ENCODE data around the gene FTHL17. TPM values are rescaled to one million over a fixed set of nuclear protein-coding genes. Genes with fewer than 3 reads are reported as not detected.

Gene FTHL17
- not detected in 2 replicates for total RNA-seq
- long read RNA-seq: 0 reads

GRCh38 chrX:31071725-31072124 is at the start of gene FTHL17:
FTHL17 (minus strand) TSS chrX:31072041; CDS start chrX:31071953, 88 bp downstream.
- DNase-seq (ENCODE audit: low spot score, unreplicated experiment): no peak
- peaks cover 2% of the 10 kb centered on the region for H3K4me1 Mint-ChIP-seq (ENCODE audit: low read depth)
- TF ChIP-seq, protein P1, sequence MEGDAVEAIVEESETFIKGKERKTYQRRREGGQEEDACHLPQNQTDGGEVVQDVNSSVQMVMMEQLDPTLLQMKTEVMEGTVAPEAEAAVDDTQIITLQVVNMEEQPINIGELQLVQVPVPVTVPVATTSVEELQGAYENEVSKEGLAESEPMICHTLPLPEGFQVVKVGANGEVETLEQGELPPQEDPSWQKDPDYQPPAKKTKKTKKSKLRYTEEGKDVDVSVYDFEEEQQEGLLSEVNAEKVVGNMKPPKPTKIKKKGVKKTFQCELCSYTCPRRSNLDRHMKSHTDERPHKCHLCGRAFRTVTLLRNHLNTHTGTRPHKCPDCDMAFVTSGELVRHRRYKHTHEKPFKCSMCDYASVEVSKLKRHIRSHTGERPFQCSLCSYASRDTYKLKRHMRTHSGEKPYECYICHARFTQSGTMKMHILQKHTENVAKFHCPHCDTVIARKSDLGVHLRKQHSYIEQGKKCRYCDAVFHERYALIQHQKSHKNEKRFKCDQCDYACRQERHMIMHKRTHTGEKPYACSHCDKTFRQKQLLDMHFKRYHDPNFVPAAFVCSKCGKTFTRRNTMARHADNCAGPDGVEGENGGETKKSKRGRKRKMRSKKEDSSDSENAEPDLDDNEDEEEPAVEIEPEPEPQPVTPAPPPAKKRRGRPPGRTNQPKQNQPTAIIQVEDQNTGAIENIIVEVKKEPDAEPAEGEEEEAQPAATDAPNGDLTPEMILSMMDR (IDR thresholded peaks at IDR 0.05; ENCODE audit: unreplicated experiment): no peak
- H3K27ac Mint-ChIP-seq: no peak within 1 kb of the TSS
- peaks cover 6% of the 10 kb centered on the region for H3K36me3 Mint-ChIP-seq (ENCODE audit: insufficient read depth)
- no peak within 1 kb of the TSS for H3K4me3 Mint-ChIP-seq (ENCODE audit: low read depth)
- H3K27me3 Mint-ChIP-seq: no peaks in the 10 kb centered on the region
- H3K9me3 Mint-ChIP-seq (ENCODE audit: low read depth): peaks cover 47% of the 10 kb centered on the region

DNA sequence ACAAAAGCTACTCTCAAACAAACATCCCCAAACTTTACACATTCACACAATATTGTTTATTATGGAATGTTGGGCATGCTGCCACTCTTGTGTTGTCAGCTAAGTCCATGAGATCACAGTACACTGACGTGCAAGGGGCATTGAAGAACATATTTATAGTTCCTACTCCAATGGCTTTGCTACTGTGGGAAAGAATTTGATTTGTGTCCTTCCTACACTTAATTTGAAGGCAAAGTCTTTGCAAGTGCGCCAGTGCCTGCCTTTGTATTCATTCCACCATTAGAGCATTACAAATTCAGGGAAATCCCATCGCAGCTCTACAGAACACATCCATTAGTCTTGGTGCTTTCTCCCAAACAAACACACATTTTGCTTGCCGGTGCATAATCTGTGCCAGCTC is 45.4 kb upstream of the FTHL17 start:
- Mint-ChIP-seq H3K36me3 (ENCODE audit: insufficient read depth) (peaks cover 3% of the 10 kb centered on the region), H3K27me3 (no peaks in the 10 kb centered on the region), H3K27ac (no peak overlapping the region), H3K9me3 (ENCODE audit: low read depth) (peaks cover 15% of the 10 kb centered on the region), H3K4me1 (ENCODE audit: low read depth) (no peaks in the 10 kb centered on the region), H3K4me3 (ENCODE audit: low read depth) (no peak overlapping the region)
- TF ChIP-seq, protein P1 (IDR thresholded peaks at IDR 0.05; ENCODE audit: unreplicated experiment): no peak
- DNase-seq (ENCODE audit: low spot score, unreplicated experiment): no peak

DNA sequence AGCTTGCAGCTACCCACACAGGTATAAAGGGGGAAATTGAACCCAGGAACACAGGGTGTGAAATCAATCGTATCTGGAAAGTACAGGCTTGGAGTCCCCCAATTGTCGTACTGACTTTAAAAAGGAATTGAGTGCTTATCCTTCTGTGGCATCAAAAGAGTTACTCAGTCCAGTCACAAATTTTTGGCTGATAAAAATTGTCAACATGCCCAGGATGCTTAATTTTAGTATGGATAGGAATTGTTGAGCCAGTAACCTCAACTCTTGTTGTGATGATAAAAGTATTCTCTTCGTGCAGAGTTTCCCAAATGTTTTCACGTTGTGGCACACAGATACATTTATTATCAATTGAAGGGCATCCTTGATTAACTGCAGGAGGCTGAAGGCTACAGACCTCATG is 43.6 kb upstream of the FTHL17 start:
- TF ChIP-seq, protein P1 (IDR thresholded peaks at IDR 0.05; ENCODE audit: unreplicated experiment): no peak
- H3K4me3 Mint-ChIP-seq (ENCODE audit: low read depth): no peak overlapping the region
- DNase-seq (ENCODE audit: low spot score, unreplicated experiment): no peak
- no peaks in the 10 kb centered on the region for H3K4me1 Mint-ChIP-seq (ENCODE audit: low read depth)
- peaks cover 24% of the 10 kb centered on the region for H3K9me3 Mint-ChIP-seq (ENCODE audit: low read depth)
- no peak overlapping the region for H3K27ac Mint-ChIP-seq
- peaks cover 2% of the 10 kb centered on the region for H3K36me3 Mint-ChIP-seq (ENCODE audit: insufficient read depth)
- no peaks in the 10 kb centered on the region for H3K27me3 Mint-ChIP-seq

DNA sequence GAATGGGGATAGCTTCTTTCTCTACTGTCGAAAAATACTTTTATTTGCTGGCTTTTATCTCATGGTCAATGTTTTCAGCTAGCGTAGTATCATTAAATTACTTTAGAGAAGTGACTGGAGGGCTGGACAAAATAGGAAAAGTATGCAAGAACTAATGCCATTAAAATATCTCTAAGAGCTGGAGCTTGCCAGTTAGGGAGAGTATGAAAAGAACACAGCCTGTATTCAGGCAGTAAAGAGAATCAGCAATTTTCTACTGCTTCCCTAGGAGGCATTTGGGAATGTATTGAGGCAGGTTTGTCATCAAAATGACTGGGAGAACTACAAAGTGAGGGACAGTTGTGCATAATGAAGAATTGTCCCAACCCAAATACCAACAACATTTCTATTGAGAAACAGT is 43.0 kb upstream of the FTHL17 start:
- H3K4me1 Mint-ChIP-seq (ENCODE audit: low read depth): no peaks in the 10 kb centered on the region
- TF ChIP-seq, protein P1 (IDR thresholded peaks at IDR 0.05; ENCODE audit: unreplicated experiment): no peak
- DNase-seq (ENCODE audit: low spot score, unreplicated experiment): no peak
- H3K9me3 Mint-ChIP-seq (ENCODE audit: low read depth): peaks cover 24% of the 10 kb centered on the region
- no peak overlapping the region for H3K4me3 Mint-ChIP-seq (ENCODE audit: low read depth)
- no peaks in the 10 kb centered on the region for H3K27me3 Mint-ChIP-seq
- H3K27ac Mint-ChIP-seq: no peak overlapping the region
- H3K36me3 Mint-ChIP-seq (ENCODE audit: insufficient read depth): peaks cover 2% of the 10 kb centered on the region

- TF ChIP-seq, protein P1 (IDR thresholded peaks at IDR 0.05; ENCODE audit: unreplicated experiment): no peak
- H3K36me3 Mint-ChIP-seq (ENCODE audit: insufficient read depth): no peaks in the 10 kb centered on the region
- H3K4me1 Mint-ChIP-seq (ENCODE audit: low read depth): no peaks in the 10 kb centered on the region
- no peak for DNase-seq (ENCODE audit: low spot score, unreplicated experiment)
- no peaks in the 10 kb centered on the region for H3K27me3 Mint-ChIP-seq
- H3K9me3 Mint-ChIP-seq (ENCODE audit: low read depth): peaks cover 21% of the 10 kb centered on the region
- H3K27ac Mint-ChIP-seq: no peak overlapping the region
- H3K4me3 Mint-ChIP-seq (ENCODE audit: low read depth): no peak overlapping the region
Measured at GRCh38 chrX:31112226-31112999, 40.6 kb upstream of the FTHL17 start.
